LNCaP clone FGC (cell line): Measurements from ENCODE around the gene SETD5.

ENCODE experiments used
- DNase-seq: peaks from one replicate; pipeline ENCODE4 v3.0.0-alpha.2; 2011; ENCODE audit warnings: low read depth
- H3K4me3 ChIP-seq: 2 replicates; pipeline ENCODE4 v1.5.1; 2011; ENCODE audit warnings: mild to moderate bottlenecking, low read depth, low read length, control low read depth
- TF ChIP-seq, protein P1 (sequence below): IDR thresholded peaks from 2 replicates; pipeline ENCODE4 v1.5.1; 2012; ENCODE audit warnings: mild to moderate bottlenecking; ENCODE audit not compliant: control insufficient read depth, insufficient read depth; ENCODE audit errors: extremely low read depth

Gene SETD5

DNA sequence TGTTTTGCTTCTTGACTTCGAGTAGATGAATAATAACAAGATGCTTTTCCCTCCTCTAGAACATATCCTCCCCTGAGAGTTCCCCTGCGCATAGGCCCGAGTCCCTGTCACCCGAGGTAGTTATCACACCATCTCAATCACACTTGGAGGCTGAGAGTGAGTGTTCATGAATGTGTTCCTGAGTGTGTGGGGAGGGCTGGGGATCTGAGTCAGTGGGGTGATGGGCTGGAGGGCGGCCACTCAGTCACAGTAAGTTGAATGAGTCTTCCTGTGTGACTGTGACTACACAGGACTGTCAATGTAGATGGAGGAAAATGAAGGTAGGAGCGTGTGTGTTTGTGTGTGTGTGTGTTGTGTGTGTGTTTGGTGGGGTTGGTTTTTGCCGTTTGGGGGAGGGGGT is 71.0 kb downstream of the SETD5 start:
- TF ChIP-seq, protein P1, sequence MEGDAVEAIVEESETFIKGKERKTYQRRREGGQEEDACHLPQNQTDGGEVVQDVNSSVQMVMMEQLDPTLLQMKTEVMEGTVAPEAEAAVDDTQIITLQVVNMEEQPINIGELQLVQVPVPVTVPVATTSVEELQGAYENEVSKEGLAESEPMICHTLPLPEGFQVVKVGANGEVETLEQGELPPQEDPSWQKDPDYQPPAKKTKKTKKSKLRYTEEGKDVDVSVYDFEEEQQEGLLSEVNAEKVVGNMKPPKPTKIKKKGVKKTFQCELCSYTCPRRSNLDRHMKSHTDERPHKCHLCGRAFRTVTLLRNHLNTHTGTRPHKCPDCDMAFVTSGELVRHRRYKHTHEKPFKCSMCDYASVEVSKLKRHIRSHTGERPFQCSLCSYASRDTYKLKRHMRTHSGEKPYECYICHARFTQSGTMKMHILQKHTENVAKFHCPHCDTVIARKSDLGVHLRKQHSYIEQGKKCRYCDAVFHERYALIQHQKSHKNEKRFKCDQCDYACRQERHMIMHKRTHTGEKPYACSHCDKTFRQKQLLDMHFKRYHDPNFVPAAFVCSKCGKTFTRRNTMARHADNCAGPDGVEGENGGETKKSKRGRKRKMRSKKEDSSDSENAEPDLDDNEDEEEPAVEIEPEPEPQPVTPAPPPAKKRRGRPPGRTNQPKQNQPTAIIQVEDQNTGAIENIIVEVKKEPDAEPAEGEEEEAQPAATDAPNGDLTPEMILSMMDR = no peak
- DNase-seq = no peak
- no peak overlapping the region for H3K4me3 ChIP-seq

DNA sequence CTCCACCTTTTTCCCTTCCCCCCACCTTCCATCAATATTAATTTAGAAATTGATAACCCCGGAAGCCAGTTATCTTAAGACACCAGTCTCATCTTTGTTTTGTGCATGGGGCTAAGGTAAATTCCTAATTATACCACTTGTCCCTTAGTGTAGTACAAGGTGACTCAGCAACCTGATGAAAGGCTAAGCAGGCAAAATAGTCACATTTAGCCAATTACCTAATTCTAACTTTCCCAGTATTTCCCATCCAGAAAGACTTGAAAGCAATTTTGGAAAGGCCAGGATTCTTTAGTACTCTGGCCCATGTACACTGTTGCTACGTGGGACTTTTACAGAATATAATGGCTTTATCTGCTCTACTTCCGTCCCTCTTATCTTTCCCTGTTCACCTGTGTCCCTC is 72.6 kb downstream of the SETD5 start:
- no peak for DNase-seq
- TF ChIP-seq, protein P1 = no peak
- no peak overlapping the region for H3K4me3 ChIP-seq

DNA sequence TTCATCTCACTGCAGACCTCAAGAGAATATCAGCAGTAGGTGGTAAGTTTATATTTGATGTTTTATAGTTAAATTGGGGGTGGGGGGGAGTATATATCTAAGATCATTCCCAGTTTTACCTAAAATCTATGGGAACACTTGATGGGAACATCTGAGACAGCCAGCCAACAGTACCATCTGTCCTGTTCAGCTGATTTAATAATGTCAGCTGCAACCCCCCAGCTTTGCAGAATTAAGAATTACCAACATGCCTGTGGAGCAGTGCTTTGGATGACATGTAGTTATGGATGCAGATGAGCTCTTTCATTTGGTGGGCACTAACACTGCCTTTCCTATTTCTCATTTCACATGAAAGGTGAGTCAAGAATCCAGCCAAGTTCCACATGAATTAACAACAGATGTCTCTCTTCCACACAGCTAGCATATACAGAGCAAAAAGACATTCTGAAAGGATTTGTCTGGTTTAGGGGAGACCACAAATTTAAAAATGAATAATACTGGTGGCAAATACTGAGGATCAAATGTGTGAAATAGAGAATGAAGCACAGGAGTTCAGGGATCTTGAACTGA is 76.2 kb downstream of the SETD5 start:
- TF ChIP-seq, protein P1 = no peak
- no peak for DNase-seq
- no peak overlapping the region for H3K4me3 ChIP-seq

DNA sequence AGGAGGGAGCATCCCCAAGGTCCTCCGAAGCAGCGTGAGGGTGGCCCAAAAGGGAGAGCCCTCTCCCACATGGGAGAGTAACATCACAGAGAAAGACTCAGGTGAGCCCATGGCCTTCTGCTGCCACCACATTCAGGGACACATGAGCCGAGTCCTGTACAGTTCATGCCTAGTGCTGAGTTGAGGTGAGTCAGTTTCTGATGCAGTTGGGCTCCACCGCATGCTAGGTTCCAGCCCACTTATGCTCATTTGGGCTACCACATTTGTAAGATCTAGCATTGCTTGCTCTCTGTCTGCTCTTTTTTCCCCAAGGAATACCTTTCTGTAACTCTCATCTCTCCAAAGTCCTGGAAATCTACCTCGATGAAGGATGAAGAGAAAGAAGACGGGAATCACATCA is 77.1 kb downstream of the SETD5 start:
- DNase-seq = no peak
- TF ChIP-seq, protein P1 = no peak
- no peak overlapping the region for H3K4me3 ChIP-seq

DNA sequence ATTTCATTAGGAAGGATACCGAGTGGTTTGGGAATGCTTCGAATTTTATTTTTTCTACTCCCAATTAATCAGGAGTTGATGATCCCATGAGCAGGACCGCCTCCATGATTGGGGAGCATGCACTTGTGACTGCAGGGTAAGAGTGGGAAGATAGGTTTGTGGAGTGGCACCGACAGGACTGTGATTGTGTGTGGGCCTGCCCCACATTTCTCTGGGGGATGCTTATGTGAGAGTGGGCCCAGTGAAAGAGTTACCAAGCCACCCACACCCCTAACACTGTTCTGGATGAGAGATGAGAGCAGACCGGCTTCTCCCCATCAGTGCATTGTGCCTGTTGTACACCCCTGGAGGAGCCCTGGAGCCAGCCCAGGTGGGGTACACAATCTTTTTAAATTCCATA is 79.5 kb downstream of the SETD5 start:
- TF ChIP-seq, protein P1 = no peak
- DNase-seq = no peak
- H3K4me3 ChIP-seq = no peak overlapping the region

DNA sequence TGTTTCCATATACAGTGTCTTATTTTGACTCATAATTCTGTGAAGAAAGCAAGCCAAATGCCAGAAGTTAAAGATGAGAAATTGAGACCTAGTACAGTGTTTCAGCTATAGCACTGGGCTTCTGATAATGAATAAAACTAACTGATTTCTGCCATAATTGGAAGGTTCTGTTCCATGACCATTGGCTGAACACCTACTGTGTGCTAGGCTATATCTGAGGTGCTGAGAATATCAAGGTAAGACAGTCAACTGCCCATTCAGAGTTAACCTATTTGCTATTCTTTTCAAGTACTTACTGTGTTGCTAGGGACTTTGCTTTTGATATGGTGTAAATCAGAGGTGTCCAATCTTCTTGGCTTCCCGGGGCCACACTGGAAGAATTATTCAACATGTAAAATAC is 82.8 kb downstream of the SETD5 start:
- no peak for DNase-seq
- H3K4me3 ChIP-seq = no peak overlapping the region
- TF ChIP-seq, protein P1 = no peak

DNA sequence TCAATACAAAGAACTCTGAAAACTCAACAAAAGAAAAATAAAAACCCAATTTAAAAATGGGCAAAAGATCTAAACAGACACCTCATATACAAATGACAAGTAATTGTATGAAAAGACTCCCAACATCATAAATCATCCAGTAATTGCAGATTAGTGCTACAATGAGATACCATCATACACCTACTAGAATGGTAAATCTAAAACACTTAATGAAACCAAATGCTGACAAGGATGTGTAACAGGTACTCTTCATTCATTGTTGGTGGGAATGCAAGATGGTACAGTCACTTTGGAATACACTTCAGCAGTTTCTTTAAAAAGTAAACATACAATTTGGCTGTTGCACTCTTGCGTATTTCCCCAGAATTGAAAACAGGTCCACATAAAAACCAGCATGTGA is 87.8 kb downstream of the SETD5 start:
- H3K4me3 ChIP-seq = no peak overlapping the region
- DNase-seq = no peak
- TF ChIP-seq, protein P1 = no peak
